ENCODE measurements around the gene ENO4. TPM values are rescaled to one million over a fixed set of nuclear protein-coding genes. Genes with fewer than 3 reads are reported as not detected.

ENO4 gene
- total and polyA plus RNA-seq, 2 experiments from 2014 or later, result 0.24 to 0.44 TPM

- no peaks in the 10 kb centered on the region for H3K9me3 Mint-ChIP-seq
- peaks cover 41% of the 10 kb centered on the region for H3K4me1 ChIP-seq (ENCODE audit: insufficient read depth)
- no peaks in the 10 kb centered on the region for H3K79me2 ChIP-seq (replicated peaks; ENCODE audit: insufficient read depth)
- peaks cover 2% of the 10 kb centered on the region for H3K27me3 Mint-ChIP-seq (ENCODE audit: insufficient read depth, low read depth, poor library complexity)
- H3K36me3 Mint-ChIP-seq (ENCODE audit: low read depth), result no peaks in the 10 kb centered on the region
- H3K4me3 Mint-ChIP-seq, result no peak overlapping the region
- H3K4me2 ChIP-seq, result no peak overlapping the region
- H3K27ac Mint-ChIP-seq, result no peak overlapping the region
- H4K20me1 ChIP-seq (replicated peaks; ENCODE audit: insufficient read depth), result no peaks in the 10 kb centered on the region
- no peak overlapping the region for H3K27ac ChIP-seq (ENCODE audit: low read depth)
- H3K4me1 Mint-ChIP-seq, result peaks cover 42% of the 10 kb centered on the region
- peaks cover 7% of the 10 kb centered on the region; the same call in 1 of the 2 replicates for H3F3A ChIP-seq (replicated peaks; ENCODE audit: low read depth)
- no peaks in the 10 kb centered on the region for H3K9me2 ChIP-seq (ENCODE audit: insufficient read depth)
- peaks cover 7% of the 10 kb centered on the region; the same call in 1 of the 2 replicates for H3K27me3 ChIP-seq (ENCODE audit: insufficient read depth)
- H2AFZ ChIP-seq, result no peak overlapping the region
- no peaks in the 10 kb centered on the region for H3K36me3 ChIP-seq (ENCODE audit: insufficient read depth)
- TF ChIP-seq STAT1 (IDR thresholded peaks at IDR 0.05; ENCODE audit: unreplicated experiment) (no peak), ZNF331 (CRISPR knock-in tag; IDR thresholded peaks at IDR 0.05; ENCODE audit: low read depth) (no peak), NANOG (IDR thresholded peaks at IDR 0.05; ENCODE audit: borderline replicate concordance) (no peak), EZH2 (IDR thresholded peaks at IDR 0.05; ENCODE audit: low read depth, unreplicated experiment) (no peak), CTCF (conservative IDR thresholded peaks at IDR 0.05; ENCODE audit: low read depth in 2 of 2) (no peak), EZH2phosphoT487 (IDR thresholded peaks at IDR 0.05; ENCODE audit: unreplicated experiment) (no peak), ETS1 (IDR thresholded peaks at IDR 0.05) (no peak), POLR2AphosphoS5 (IDR thresholded peaks at IDR 0.05; ENCODE audit: low read depth) (no peak), JUNB (IDR thresholded peaks at IDR 0.05; ENCODE audit: unreplicated experiment) (no peak), ZNF114 (CRISPR knock-in tag; IDR thresholded peaks at IDR 0.05) (no peak), CREB1 (CRISPR knock-in tag; IDR thresholded peaks at IDR 0.05; ENCODE audit: low read depth) (no peak), ZNF462 (CRISPR knock-in tag; IDR thresholded peaks at IDR 0.05) (no peak), REST (IDR thresholded peaks at IDR 0.05; ENCODE audit: unreplicated experiment) (no peak)
- ATAC-seq, result no peak
- no peak overlapping the region for H3K4me3 ChIP-seq
- DNase-seq (ENCODE audit: low spot score), result no peak
These were observed 3.5 kb upstream of the ENO4 start for GRCh38 chr10:116845823-116846222.
